Endothelial cell of umbilical vein (primary cell): Measurements from ENCODE around the gene SEMA4D.

Source experiments
- CTCF ChIP-seq, 2 donors: IDR thresholded peaks; 1 replicate in 1 of 2; 2 replicates in 1 of 2; pipeline ENCODE4 v1.5.1; 2011; ENCODE audit warnings: low read length in 2 of 2, mild to moderate bottlenecking in 2 of 2, moderate library complexity in 2 of 2, control low read depth in 1 of 2, inconsistent platforms in 1 of 2, low read depth in 1 of 2; ENCODE audit not compliant: insufficient read depth in 1 of 2; ENCODE audit errors: extremely low read depth in 1 of 2
- EZH2 ChIP-seq: IDR thresholded peaks from 2 replicates; pipeline ENCODE4 v1.6.1; 2012; ENCODE audit warnings: borderline replicate concordance, low read depth, mild to moderate bottlenecking, moderate library complexity, low read length, inconsistent platforms; ENCODE audit not compliant: severe bottlenecking
- MYC ChIP-seq: IDR thresholded peaks from one replicate; pipeline ENCODE4 v1.6.1; 2011; ENCODE audit warnings: mild to moderate bottlenecking, low read depth, low read length
- POLR2A ChIP-seq: IDR thresholded peaks from 2 replicates; pipeline ENCODE4 v1.6.1; 2012; ENCODE audit warnings: low read depth, mild to moderate bottlenecking, control low read depth, low read length

- TF ChIP-seq POLR2A (no peak), MYC (no peak), EZH2 (no peak), CTCF (IDR thresholded peaks at IDR 0.05; ENCODE audit: extremely low read depth in 1 of 2, insufficient read depth in 1 of 2, low read depth in 1 of 2, low read length in 2 of 2) (no peak)
These were observed 151.2 kb downstream of the SEMA4D start for GRCh38 chr9:89346696-89347095.
